Mucosa of gallbladder (tissue), 1 donor: ENCODE measurements around the gene DSCAM. TPM values are rescaled to one million over a fixed set of nuclear protein-coding genes. Genes with fewer than 3 reads are reported as not detected.

Source experiments
- DNase-seq: peaks from one replicate; pipeline ENCODE4 v3.0.0-alpha.2; 2020; ENCODE audit warnings: low spot score
- total RNA-seq: library from RNA; stranded (reverse); gene quantifications from one replicate; pipeline ENCODE4 v1.2.1, GENCODE V29; 2021
- donor health status: DM: no; HTN: no; CAD: no.

DSCAM gene
- total RNA-seq, 1 donor from 2014 or later = 0.09 TPM

DNA sequence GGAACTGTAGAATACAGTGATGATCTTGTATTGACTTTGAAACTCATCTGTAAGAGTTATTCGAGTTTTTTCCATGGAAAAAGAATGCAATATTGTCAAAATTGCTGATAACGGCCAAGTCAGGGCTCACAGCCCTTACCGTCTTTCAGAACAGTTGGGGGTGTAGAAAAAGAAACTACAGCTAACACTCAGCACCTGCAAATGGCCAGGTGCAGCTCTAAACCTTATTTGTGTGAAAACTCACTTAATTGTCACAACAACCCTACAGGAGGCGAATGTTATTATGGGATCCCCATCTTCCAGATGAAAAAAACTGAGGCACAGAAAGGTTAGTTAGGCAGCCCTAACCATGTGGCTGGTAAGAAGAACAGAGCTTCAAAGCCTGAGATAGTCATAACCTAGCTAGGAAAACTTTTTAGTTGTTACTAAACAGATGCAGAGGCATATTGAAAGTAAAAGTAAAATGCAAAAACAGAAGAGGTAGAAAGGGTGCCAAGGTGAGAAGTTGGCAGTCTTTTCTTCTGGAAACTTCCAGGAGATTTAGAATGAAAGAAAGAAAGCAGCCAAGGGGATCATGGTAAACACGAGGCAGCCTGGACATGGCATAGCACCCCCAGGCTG, 76.4 kb downstream of the DSCAM start:
- no peak for DNase-seq

- no peak for DNase-seq
Measured at GRCh38 chr21:40769231-40769630, 77.7 kb downstream of the DSCAM start.

DNA sequence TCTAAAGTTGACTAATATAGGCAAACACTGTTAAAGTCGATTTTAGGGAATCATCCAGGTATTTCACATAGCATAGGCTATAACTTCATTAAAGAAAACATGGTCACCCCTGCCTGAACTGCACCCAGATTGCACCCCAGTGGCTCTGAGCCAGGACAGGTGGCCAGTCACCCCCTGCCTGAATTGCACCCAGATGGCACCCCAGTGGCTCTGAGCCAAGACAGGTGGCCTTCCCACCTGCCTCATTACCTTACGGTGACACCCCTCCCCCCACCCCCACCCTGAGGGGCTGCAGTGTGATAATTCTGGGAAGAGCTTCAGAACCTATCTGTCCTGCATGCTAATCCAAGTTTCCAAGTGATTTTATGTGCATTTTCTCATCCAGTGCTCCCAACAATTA, 78.9 kb downstream of the DSCAM start:
- no peak for DNase-seq

DNA sequence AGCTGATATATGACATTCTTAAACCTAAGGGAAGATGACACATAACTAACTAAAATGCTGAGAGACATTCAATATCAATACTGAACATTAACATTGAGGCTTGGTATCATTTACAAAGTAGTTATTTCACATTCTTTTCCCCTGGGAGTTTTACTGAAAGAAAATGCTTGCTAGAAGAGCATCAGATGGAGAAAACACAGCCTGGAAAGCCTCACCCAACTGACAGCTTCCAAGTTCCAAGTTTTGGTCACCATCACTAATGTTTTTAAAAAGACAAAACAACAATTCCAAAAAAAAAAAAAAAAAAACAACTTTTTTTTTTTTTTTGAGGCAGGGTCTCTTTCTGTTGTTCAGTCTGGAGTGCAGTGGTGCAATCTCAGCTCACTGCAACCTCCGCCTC, 80.6 kb downstream of the DSCAM start:
- DNase-seq = no peak

- DNase-seq = no peak
Measured at GRCh38 chr21:40765811-40766210, 81.1 kb downstream of the DSCAM start.

GRCh38 chr21:40760821-40761220, 86.1 kb downstream of the DSCAM start:
- no peak for DNase-seq

- no peak for DNase-seq
Measured at GRCh38 chr21:40759061-40759460, 87.9 kb downstream of the DSCAM start.

- no peak for DNase-seq
Measured at GRCh38 chr21:40757366-40757765, 89.6 kb downstream of the DSCAM start.

DNA sequence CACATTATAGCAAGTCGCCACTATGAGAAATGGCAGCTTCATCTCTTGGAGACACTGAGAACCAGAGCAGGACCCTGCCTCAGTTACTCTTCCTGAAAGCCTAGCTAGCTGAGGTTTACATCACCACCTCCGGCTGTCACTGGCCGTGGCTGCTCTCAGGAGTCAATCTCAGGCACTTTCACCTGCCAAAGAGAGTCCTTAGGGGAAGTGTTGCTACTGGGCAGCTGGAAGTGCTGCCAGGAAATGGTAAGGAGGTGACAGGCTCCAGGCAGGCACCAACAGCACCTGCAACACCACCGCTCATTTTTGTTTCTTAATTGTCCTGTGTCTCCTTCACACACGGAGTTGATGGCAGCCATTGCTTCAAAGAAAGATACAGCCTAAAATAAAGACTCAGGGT, 92.5 kb downstream of the DSCAM start:
- no peak for DNase-seq

- no peak for DNase-seq
Measured at GRCh38 chr21:40753756-40754155, 93.2 kb downstream of the DSCAM start.

- no peak for DNase-seq
Measured at GRCh38 chr21:40752125-40752524, 94.8 kb downstream of the DSCAM start.

DNA sequence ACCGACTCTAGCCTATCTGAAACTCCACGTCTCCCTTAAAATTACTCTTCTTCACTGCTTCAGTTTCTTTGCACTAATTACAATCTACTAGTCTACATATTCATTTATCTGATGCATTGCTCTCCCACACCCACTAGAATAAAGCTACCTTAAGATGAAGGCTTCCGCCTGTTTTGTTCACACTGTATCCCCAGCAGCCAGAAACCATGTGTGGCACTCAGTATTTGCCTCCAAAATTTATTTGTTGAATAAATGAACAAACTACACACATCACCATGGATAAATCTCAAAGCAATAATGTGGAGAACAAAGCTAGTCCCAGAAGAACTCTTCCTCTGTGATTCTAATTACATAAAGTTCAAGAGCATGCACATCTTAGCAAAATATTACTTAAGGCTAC, 95.7 kb downstream of the DSCAM start:
- DNase-seq = no peak

GRCh38 chr21:40736145-40736544, 110.8 kb downstream of the DSCAM start:
- no peak for DNase-seq

GRCh38 chr21:40733024-40733397, 113.9 kb downstream of the DSCAM start:
- DNase-seq = no peak

DNA sequence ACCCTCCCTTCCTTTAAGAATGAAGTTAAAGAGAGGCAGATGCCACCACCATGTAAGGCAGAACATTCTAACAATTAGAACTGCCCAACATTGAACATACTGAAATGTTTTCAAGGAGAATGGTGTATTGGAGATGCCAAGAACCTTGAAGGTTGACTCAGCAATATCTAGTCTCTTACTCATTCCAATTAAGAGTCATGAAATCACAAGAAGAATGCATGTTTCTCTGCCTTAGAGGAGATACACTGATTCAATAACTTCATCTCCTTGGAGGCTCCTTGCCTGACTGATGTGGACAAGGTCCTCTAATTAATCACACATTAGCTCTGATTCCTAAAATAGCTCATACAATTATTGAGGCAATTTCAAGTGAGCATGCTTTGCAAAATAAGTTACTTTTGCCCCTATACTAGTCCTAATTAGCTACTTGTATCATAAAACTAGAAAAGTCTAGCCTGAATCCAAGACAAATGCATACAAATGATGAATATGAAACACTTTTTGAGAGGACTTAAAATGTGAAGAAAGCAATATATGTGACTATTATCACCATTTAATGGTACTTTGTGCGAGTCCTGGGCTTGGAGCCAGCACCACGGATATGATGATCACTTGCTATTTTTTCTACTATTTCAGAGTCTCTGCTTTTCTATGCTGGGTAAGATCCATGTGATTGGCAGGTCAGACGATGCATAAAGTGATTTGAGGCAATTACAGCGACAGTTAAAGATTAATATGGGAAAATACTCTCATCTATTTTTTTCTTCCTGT, 114.5 kb downstream of the DSCAM start:
- no peak for DNase-seq

DNA sequence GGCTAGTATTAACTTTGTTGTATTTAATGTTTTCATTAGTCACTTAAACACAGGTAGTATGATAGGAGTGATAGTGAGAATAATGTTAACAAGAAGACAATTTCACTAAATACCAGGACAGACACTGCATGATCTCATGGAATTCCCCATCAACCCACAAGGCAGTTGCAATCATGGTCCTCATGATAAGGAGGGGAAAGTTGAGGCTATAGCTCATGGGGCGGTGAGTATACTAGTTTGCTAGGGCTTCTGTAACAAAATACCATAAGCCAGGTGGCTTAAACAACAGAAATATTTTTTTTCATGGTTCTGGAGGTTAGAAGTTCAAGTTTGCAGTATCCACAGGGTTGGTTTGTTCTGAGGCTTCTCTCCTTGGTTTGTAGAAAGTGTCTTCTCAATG, 115.8 kb downstream of the DSCAM start:
- no peak for DNase-seq

GRCh38 chr21:40730426-40730800, 116.5 kb downstream of the DSCAM start:
- DNase-seq = no peak

- DNase-seq = no peak
Measured at GRCh38 chr21:40729761-40730425, 117.1 kb downstream of the DSCAM start.

DNA sequence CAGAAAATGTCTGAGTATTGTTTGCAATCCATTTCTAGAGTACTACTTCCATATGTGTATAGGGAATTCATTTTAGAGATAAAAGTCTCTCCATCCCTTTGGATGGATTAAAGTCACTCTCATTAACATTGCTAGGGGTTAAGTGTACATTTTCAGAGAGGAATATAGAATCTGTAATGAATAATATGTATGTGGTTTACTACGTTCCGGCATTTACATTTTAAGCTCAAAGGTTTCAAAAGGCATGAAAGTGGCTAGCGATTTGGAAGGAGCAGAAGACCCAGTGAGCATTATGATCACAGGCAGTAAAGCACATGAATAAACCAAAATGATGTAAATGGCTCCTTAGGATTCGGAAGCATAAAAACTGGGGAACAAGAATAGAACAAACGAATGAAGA, 123.0 kb downstream of the DSCAM start:
- no peak for DNase-seq

GRCh38 chr21:40723317-40723716, 123.6 kb downstream of the DSCAM start:
- DNase-seq = no peak

DNA sequence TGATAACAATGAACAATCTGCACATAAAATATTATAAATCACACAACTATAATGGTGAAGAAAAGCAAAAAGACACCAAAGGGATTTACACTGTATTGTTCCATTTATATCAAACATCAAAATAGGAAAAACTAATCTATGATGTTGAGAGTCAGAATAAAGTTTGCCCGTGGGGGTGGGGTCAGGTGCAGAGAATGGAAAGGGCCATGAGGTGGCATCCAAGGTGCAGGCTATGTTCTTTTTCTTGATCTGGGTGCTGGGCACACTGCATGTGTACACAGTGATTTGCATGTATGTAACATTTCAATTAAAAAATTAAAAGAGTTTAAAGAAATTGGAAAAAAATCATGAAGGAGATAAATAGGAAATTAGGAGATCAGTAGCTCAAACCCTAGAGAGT, 127.3 kb downstream of the DSCAM start:
- DNase-seq = no peak

DNA sequence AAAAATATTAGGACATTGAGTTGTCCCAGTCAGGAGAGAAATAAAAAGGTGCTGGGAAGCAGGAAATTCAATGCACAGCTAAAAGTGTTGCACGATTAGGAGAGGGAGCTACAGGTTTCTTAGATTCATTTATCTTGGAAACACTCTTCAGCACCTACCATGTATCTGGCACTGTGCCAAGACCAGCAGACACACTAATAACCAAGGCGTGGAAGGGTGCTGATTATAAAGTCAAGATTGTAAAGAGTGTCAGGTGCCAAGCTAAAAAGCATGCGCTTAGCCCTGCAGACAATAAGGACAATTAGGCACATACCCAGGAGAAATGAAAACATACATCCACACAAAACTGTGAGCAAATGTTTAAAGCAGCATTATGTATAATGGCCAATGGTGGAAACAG, 129.9 kb downstream of the DSCAM start:
- no peak for DNase-seq

DNA sequence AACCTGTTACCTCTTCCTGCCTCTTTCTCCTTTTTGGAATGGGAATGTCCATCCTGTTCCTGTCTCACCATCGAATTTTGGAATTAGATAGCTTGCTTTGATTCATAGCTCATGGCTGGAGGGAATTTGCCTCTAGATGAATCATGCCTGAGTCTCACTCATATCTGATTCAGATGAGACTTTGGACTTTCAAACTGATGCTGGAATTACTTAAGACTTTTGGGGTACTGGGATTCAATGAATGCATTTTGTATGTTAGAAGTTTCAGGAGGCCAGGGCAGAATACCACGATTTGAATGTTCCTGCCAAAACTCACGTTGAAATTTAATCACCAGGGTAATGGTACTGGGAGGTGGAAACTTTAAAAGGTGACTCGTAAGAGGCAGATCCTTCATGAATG, 132.4 kb downstream of the DSCAM start:
- no peak for DNase-seq
